Measurements from ENCODE around the gene RIOX2.

DNA sequence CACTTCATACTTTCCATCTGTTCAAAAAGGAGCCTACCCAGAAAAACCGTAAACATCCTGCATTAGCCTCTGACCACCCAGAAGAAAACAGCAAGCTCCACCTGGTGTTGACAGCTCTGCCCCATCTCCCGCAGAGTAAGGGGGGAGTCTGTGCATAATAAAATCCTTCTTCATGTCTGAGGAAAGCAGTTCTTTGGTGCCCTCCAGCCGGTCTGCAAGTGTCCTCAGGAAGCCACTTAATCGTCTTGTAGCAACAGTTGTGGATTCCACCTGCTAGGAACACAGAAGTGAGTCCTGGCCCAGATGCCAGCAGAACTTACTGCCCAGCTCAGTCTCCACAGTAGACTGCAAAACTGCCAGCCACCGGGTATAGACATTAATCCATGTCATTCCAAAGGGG is 22.5 kb downstream of the RIOX2 start:
- TF ChIP-seq EZH2 (IDR thresholded peaks at IDR 0.05; ENCODE audit: insufficient read depth, poor library complexity, severe bottlenecking) (no peak), EZH2phosphoT487 (IDR thresholded peaks at IDR 0.05; ENCODE audit: insufficient read depth, low read depth) (no peak)

Measured in GM23248 (cell line).